Peyer's patch (tissue), 4 donors: Measurements from ENCODE around the gene EHF. TPM values are rescaled to one million over a fixed set of nuclear protein-coding genes. Genes with fewer than 3 reads are reported as not detected.

Source experiments
- DNase-seq, 3 donors: peaks; one replicate each; pipeline ENCODE4 v3.0.0-alpha.2; 2017 to 2019
- H3K27ac ChIP-seq, 4 donors: fragments of 200-600 bp; sonication (generic); one replicate each; pipeline ENCODE4 v1.5.1; 2016 to 2019
- H3K27me3 ChIP-seq, 2 donors: fragments of 200-600 bp; sonication (generic); one replicate each; pipeline ENCODE4 v1.5.1; 2019
- H3K36me3 ChIP-seq, 3 donors: fragments of 200-600 bp; sonication (generic); one replicate each; pipeline ENCODE4 v1.5.1; 2016 to 2019
- H3K4me1 ChIP-seq, 4 donors: fragments of 200-600 bp; sonication (generic); one replicate each; pipeline ENCODE4 v1.5.1; 2016 to 2019
- H3K4me3 ChIP-seq, 4 donors: fragments of 200-600 bp; sonication (generic); 1 replicate in 3 of 4; 2 replicates in 1 of 4; pipeline ENCODE4 v1.5.1; 2016 to 2019; ENCODE audit warnings: mild to moderate bottlenecking in 1 of 4
- H3K9me3 ChIP-seq, 4 donors: fragments of 200-600 bp; sonication (generic); one replicate each; pipeline ENCODE4 v1.5.1; 2016 to 2019; ENCODE audit warnings: mild to moderate bottlenecking in 1 of 4
- CTCF ChIP-seq, 6 experiments: fragments of 450-650 bp in 4 of 6; fragments of 200-600 bp in 2 of 6; sonication (generic) in 1 of 6; IDR thresholded peaks; one replicate each; pipeline ENCODE4 v1.5.1; 2017 to 2019; ENCODE audit warnings: antibody characterized with exemption in 6 of 6, mild to moderate bottlenecking in 3 of 6, moderate library complexity in 1 of 6
- POLR2A ChIP-seq, 2 donors: fragments of 450-650 bp; IDR thresholded peaks; one replicate each; pipeline ENCODE4 v1.5.1; 2017; ENCODE audit warnings: antibody characterized with exemption in 2 of 2, mild to moderate bottlenecking in 2 of 2, moderate library complexity in 2 of 2
- total RNA-seq, 4 donors: library from RNA; depleted of rRNA; stranded (reverse); fragments of >200 nt; gene quantifications; one replicate each; pipeline ENCODE4 v1.1.0, GENCODE V29; 2016

EHF gene
- total RNA-seq, 4 donors from 2014 or later = 75.9 to 143 (median 106) TPM

DNA sequence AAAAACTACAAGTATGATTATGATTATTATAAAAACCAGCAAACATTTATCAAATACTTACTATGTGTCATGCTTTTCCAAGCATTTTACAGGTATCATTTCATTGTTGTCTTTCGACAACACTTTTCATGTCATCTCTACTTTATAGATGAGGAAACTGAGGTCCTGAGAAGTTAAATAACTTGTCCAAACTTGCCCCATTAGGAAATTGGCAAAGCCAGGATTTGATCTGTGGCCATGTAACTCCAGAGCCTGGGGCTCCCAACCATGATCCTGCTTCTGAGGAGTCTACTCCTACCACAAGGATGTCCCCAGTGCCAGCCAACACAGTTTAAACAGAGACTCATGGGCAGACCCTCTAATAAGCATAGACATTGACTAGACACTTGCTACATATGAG is 15.2 kb downstream of the EHF start:
- no peak for DNase-seq
- peak overlapping the region in 3 of 4 donors; percentile 5 to 66 (median 60) for H3K27ac ChIP-seq

DNA sequence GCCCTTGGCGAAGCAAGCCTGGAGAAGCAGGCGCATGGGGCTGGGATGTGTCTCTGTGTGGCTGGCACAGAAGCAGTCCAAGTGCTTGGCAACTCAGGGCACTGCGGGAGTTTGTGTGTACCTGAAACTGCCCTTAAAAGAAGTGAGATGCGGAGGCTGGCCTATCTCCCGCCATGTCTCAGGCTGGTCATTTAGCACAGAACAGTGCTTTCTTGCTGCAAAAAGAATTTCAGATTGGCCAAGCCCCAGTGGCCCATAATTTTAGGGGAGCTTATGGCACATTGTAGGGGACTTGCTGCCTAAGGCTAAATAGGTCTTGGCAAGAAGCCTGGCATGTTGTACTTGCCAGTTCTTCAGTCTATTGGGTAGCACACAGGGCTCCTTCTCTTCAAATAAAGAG is 16.4 kb downstream of the EHF start:
- peak overlapping the region in 1 of 4 donors; percentile 37 for H3K27ac ChIP-seq
- no peaks in the 10 kb centered on the region for H3K27me3 ChIP-seq
- no peak for TF ChIP-seq CTCF (IDR thresholded peaks at IDR 0.05)
- no peak for TF ChIP-seq POLR2A (IDR thresholded peaks at IDR 0.05)
- H3K36me3 ChIP-seq = no peaks in the 10 kb centered on the region
- no peaks in the 10 kb centered on the region for H3K9me3 ChIP-seq
- H3K4me1 ChIP-seq = peaks cover 0 to 62% (median 2%) of the 10 kb centered on the region in 4 donors
- H3K4me3 ChIP-seq = no peak overlapping the region
- DNase-seq = no peak

More for the DNA sequence above, 15.2 kb downstream of the EHF start:
- no peak for TF ChIP-seq POLR2A (IDR thresholded peaks at IDR 0.05)
- TF ChIP-seq CTCF (IDR thresholded peaks at IDR 0.05) = no peak
- no peak overlapping the region for H3K4me3 ChIP-seq
- H3K4me1 ChIP-seq = peaks cover 0 to 61% (median 2%) of the 10 kb centered on the region in 4 donors
- H3K27me3 ChIP-seq = no peaks in the 10 kb centered on the region
- H3K9me3 ChIP-seq = no peaks in the 10 kb centered on the region
- no peaks in the 10 kb centered on the region for H3K36me3 ChIP-seq

- peak overlapping the region in 3 of 4 donors; percentile 35 to 81 (median 79) for H3K27ac ChIP-seq
- TF ChIP-seq POLR2A (IDR thresholded peaks at IDR 0.05) = no peak
- no peak for TF ChIP-seq CTCF (IDR thresholded peaks at IDR 0.05)
- DNase-seq = no peak
- no peaks in the 10 kb centered on the region for H3K27me3 ChIP-seq
- peaks cover 0 to 48% (median 2%) of the 10 kb centered on the region in 4 donors for H3K4me1 ChIP-seq
- H3K4me3 ChIP-seq = no peak overlapping the region
- H3K9me3 ChIP-seq = no peaks in the 10 kb centered on the region
- no peaks in the 10 kb centered on the region for H3K36me3 ChIP-seq
Measured at GRCh38 chr11:34638897-34639296, 18.0 kb downstream of the EHF start.

- TF ChIP-seq CTCF (IDR thresholded peaks at IDR 0.05) (no peak), POLR2A (IDR thresholded peaks at IDR 0.05) (no peak)
- Histone ChIP-seq H3K27me3 (no peaks in the 10 kb centered on the region), H3K4me1 (peaks cover 0 to 41% (median 2%) of the 10 kb centered on the region in 4 donors), H3K36me3 (no peaks in the 10 kb centered on the region), H3K4me3 (peak overlapping the region in 1 of 4 donors; percentile 2), H3K9me3 (no peaks in the 10 kb centered on the region), H3K27ac (peak overlapping the region in 3 of 4 donors; percentile 35 to 81 (median 79))
- DNase-seq = no peak
Measured at GRCh38 chr11:34639545-34639944, 18.7 kb downstream of the EHF start.

DNA sequence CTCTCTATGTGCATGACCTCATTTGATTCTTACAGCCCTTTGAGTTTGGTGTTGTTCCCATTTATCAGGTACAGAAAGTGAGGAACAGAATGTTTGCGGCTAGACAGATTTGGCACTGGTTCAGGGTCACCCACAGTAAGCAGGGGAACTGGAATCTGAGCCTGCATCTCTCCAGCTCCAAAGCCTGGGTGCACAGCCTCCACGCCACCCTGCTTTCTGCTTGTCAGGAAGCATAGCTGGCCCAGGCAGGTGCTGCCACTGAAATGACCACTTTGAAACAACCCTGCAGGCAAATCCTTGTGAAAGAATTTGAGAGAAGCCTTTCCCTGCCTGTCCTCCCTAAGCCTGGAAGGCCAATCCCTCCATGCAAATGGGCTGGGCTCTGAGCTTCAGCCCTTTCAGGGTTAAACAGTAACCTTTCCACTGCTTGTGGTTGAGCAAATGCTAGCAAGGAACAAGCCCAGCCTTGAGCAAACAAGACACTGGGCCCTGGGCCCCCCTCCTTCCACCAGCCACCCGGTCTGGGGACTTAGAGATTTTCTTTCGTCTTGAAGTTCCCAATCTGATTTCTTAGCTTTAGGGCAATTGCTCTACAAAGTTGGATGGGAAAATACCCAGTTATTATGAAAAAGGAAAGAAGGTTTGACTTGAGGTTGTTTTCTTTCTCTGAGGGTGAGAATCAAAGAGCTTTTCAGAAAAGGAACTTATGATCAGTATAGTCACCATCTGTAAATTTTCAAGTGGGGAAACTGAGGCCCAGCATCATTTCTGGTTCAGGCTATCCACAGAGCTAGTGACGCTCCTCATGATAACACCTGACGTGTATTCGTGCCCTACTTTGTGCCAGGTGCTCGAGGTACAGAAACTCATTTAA is 19.4 kb downstream of the EHF start:
- Histone ChIP-seq H3K9me3 (no peaks in the 10 kb centered on the region), H3K4me1 (peaks cover 0 to 35% (median 0%) of the 10 kb centered on the region in 4 donors)

More for the DNA sequence above, 19.4 kb downstream of the EHF start:
- peak in 2 of 3 donors; percentile 81 to 83 for DNase-seq
- Histone ChIP-seq H3K27me3 (no peaks in the 10 kb centered on the region), H3K27ac (peak overlapping the region in 3 of 4 donors; percentile 66 to 81 (median 79)), H3K36me3 (no peaks in the 10 kb centered on the region), H3K4me3 (no peak overlapping the region)
- no peak for TF ChIP-seq CTCF (IDR thresholded peaks at IDR 0.05)
- TF ChIP-seq POLR2A (IDR thresholded peaks at IDR 0.05) = peak; percentile 10 to 50
